DOHH2 (cell line): ENCODE measurements around the gene ZNF274.

Experiments
- H3F3A ChIP-seq: fragments of 200-600 bp; sonication (generic), shearing (Covaris generic); 2 replicates; pipeline ENCODE4 v1.6.0; 2016; ENCODE audit warnings: antibody characterized with exemption, mild to moderate bottlenecking; ENCODE audit not compliant: control insufficient read depth, insufficient read depth
- H3K27ac ChIP-seq: fragments of 200-600 bp; sonication (generic); 2 replicates; pipeline ENCODE4 v1.5.1; 2014; ENCODE audit warnings: low read depth, mild to moderate bottlenecking, low read length, moderate library complexity
- H3K27me3 ChIP-seq: fragments of 200-600 bp; sonication (generic); 2 replicates; pipeline ENCODE4 v1.6.1; 2014; ENCODE audit warnings: mild to moderate bottlenecking, low read length, mixed read lengths; ENCODE audit not compliant: control insufficient read depth
- H3K36me3 ChIP-seq: fragments of 200-600 bp; sonication (generic); 2 replicates; pipeline ENCODE4 v1.6.1; 2014; ENCODE audit warnings: mild to moderate bottlenecking, low read length, moderate library complexity, mixed read lengths; ENCODE audit not compliant: control insufficient read depth
- H3K4me1 ChIP-seq: fragments of 200-600 bp; sonication (generic); 2 replicates; pipeline ENCODE4 v1.6.1; 2014; ENCODE audit warnings: mild to moderate bottlenecking, low read length, mixed read lengths; ENCODE audit not compliant: control insufficient read depth
- H3K4me2 ChIP-seq: fragments of 200-600 bp; sonication (generic); 2 replicates; pipeline ENCODE4 v1.6.0; 2014; ENCODE audit warnings: mild to moderate bottlenecking, low read length, moderate library complexity
- H3K4me3 ChIP-seq: fragments of 200-600 bp; sonication (generic); 2 replicates; pipeline ENCODE4 v1.5.1; 2014; ENCODE audit warnings: mild to moderate bottlenecking, low read length, mixed read lengths
- H3K79me2 ChIP-seq: fragments of 200-600 bp; sonication (generic); 2 replicates; pipeline ENCODE4 v1.6.1; 2014; ENCODE audit warnings: mild to moderate bottlenecking, low read length, mixed read lengths; ENCODE audit not compliant: control insufficient read depth
- H3K9me2 ChIP-seq: fragments of 200-600 bp; sonication (generic); replicated peaks from 2 replicates; pipeline ENCODE4 v1.6.1; 2014; ENCODE audit warnings: mild to moderate bottlenecking, low read length, mixed read lengths; ENCODE audit not compliant: control insufficient read depth
- H3K9me3 ChIP-seq: fragments of 200-600 bp; sonication (generic); 2 replicates; pipeline ENCODE4 v1.6.1; 2014; ENCODE audit warnings: antibody characterized with exemption, low read length, mixed read lengths; ENCODE audit not compliant: control insufficient read depth, insufficient read depth
- H4K20me1 ChIP-seq: fragments of 200-600 bp; sonication (generic); 2 replicates; pipeline ENCODE4 v1.6.0; 2014; ENCODE audit warnings: low read depth, mild to moderate bottlenecking, antibody characterized with exemption, low read length, moderate library complexity; ENCODE audit not compliant: control insufficient read depth, insufficient read depth
- EZH2phosphoT487 ChIP-seq: fragments of 200-600 bp; sonication (generic); IDR thresholded peaks from 2 replicates; pipeline ENCODE4 v1.6.1; 2017; ENCODE audit warnings: borderline replicate concordance, mild to moderate bottlenecking, antibody characterized with exemption, low read length, moderate library complexity, mixed read lengths
- TF ChIP-seq, protein P1 (sequence below): fragments of 200-600 bp; sonication (generic); IDR thresholded peaks from one replicate; pipeline ENCODE4 v1.5.1; 2014; ENCODE audit warnings: antibody characterized with exemption, mild to moderate bottlenecking, low read depth, low read length; ENCODE audit not compliant: poor library complexity, severe bottlenecking

The ZNF274 gene

DNA sequence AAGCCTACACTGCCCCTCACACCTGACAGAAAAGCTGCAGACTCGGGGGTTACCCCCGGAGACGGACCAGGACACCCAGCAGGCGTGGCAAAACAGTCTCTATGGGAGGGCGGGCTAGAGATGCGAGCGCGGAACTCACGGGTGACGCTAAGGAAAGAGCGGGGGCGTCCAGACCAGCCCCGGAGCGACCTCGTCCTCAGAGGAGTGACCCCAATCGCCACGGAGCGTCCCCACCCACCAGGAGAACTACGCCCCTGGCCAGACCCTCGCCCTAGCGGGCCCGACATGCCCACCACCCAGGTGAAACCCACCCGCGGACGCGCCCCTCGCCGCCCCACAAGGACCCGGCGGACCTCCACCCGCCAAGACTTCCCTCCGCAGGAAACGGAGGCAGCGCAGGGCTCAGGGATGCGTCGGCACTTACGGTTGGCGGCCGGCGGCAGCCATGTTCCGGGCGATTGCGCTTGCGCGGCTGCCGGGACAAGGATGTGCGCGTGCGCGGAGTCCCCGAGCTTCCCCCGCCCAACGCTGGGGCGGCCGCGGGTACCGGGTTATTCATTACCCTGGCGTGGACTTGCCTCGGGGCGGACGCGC is 32.4 kb upstream of the ZNF274 start, which contains the start of gene ZNF329:
Gene ZNF329 (minus strand): TSS at position 462 of the 594 bp plus-strand sequence. CDS start 21,286 bp downstream, outside the sequence.
- H3K79me2 ChIP-seq, result no peaks in the 10 kb centered on the region
- peak within 1 kb of the TSS; percentile 91 for H3K4me3 ChIP-seq
- no peaks in the 10 kb centered on the region for H3F3A ChIP-seq
- TF ChIP-seq, protein P1, sequence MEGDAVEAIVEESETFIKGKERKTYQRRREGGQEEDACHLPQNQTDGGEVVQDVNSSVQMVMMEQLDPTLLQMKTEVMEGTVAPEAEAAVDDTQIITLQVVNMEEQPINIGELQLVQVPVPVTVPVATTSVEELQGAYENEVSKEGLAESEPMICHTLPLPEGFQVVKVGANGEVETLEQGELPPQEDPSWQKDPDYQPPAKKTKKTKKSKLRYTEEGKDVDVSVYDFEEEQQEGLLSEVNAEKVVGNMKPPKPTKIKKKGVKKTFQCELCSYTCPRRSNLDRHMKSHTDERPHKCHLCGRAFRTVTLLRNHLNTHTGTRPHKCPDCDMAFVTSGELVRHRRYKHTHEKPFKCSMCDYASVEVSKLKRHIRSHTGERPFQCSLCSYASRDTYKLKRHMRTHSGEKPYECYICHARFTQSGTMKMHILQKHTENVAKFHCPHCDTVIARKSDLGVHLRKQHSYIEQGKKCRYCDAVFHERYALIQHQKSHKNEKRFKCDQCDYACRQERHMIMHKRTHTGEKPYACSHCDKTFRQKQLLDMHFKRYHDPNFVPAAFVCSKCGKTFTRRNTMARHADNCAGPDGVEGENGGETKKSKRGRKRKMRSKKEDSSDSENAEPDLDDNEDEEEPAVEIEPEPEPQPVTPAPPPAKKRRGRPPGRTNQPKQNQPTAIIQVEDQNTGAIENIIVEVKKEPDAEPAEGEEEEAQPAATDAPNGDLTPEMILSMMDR, result no peak
- TF ChIP-seq EZH2phosphoT487, result no peak
- peaks cover 46% of the 10 kb centered on the region for H3K9me3 ChIP-seq
- H4K20me1 ChIP-seq, result no peaks in the 10 kb centered on the region
- peaks cover 12% of the 10 kb centered on the region for H3K4me1 ChIP-seq
- H3K4me2 ChIP-seq, result peak within 1 kb of the TSS; percentile 93
- no peaks in the 10 kb centered on the region for H3K36me3 ChIP-seq
- no peak within 1 kb of the TSS for H3K27ac ChIP-seq
- H3K27me3 ChIP-seq, result no peaks in the 10 kb centered on the region
- no peaks in the 10 kb centered on the region for H3K9me2 ChIP-seq

DNA sequence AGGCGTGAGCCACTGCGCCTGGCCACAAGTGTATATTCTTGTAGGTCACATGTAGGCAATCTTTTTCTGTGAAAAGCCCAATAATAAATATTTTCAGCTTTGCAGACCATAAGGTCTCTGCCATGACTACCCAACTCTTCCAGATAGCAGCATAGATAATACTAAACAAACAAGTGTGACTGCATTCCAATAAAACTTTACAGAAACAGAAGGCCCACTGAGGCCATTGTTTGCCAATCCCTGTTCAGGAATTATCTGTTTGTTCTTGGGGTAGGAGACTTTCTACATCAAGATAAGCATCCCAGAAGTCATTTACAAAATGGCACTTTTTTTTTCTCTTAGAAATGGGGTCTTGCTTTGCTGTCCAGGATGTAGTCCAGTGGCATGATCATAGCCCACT is 29.5 kb upstream of the ZNF274 start:
- Histone ChIP-seq H3K79me2 (no peaks in the 10 kb centered on the region), H3K9me3 (peaks cover 56% of the 10 kb centered on the region), H3K36me3 (no peaks in the 10 kb centered on the region), H3K4me3 (no peak overlapping the region), H3K27ac (no peak overlapping the region), H3K4me2 (no peak overlapping the region), H3F3A (no peaks in the 10 kb centered on the region), H4K20me1 (no peaks in the 10 kb centered on the region), H3K9me2 (no peaks in the 10 kb centered on the region), H3K4me1 (peaks cover 12% of the 10 kb centered on the region), H3K27me3 (no peaks in the 10 kb centered on the region)
- TF ChIP-seq EZH2phosphoT487, result no peak
- TF ChIP-seq, protein P1, result no peak

DNA sequence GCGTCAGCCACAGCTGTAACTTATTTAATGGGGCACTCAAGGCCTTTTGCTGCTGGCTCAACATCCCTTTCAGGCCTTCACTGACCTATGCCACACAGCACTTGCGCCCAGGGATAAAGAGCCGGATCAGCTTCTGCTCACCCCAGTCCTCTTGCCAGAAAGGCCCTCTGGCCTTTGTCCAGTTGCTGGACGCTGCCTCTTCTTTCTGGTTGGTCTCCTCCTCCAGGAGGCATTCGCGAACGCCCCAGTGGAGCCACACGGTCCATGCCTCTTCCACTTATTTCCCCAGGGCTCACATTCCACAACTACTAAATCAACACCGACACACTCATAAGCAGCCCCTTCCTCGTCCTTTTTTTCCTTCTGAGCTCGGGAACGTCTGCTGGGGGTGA is 28.6 kb upstream of the ZNF274 start:
- Histone ChIP-seq H3K36me3 (no peaks in the 10 kb centered on the region), H3K9me2 (no peaks in the 10 kb centered on the region), H3F3A (no peaks in the 10 kb centered on the region), H3K4me1 (peaks cover 12% of the 10 kb centered on the region), H3K79me2 (no peaks in the 10 kb centered on the region), H3K9me3 (peaks cover 48% of the 10 kb centered on the region), H3K4me3 (peak overlapping the region; percentile 77), H3K27me3 (no peaks in the 10 kb centered on the region), H3K4me2 (peak overlapping the region; percentile 72), H3K27ac (no peak overlapping the region), H4K20me1 (no peaks in the 10 kb centered on the region)
- no peak for TF ChIP-seq EZH2phosphoT487
- TF ChIP-seq, protein P1, result no peak
